ENCODE data around the gene JMJD1C.

The JMJD1C gene

DNA sequence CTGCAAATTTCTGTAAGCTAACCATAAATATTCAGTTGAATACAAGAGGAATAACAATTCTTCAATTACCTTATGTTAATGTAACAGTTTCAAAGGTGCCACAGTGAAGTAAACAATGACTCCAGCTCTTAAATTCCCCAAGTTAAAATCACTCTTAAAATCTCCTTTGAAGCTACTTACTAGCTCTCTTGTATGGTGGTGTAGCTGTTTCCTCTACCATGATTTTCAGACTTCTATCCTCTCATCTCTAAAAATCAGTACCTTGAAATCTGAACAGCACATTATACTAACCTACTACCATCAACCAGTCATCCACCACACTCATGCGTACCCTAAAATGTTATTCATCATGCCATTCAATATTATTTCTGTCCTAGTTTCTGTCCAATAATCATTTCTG lies 29.6 kb downstream of the JMJD1C start:
- CTCF ChIA-PET = no interaction called here
- H3K4me3 ChIP-seq (ENCODE audit: low read depth, low read length) = no peak overlapping the region
- POLR2A ChIA-PET = no interaction called here
- peaks cover 38% of the 10 kb centered on the region for H3K4me1 ChIP-seq (ENCODE audit: control insufficient read depth, insufficient read depth, low read length)
- H3K27ac ChIP-seq (ENCODE audit: extremely low read depth, low read depth, low read length) = no peak overlapping the region
- no peaks in the 10 kb centered on the region for H3K9me3 ChIP-seq (ENCODE audit: control insufficient read depth, insufficient read depth, low read depth, low read length)
- H3K36me3 ChIP-seq (ENCODE audit: control insufficient read depth in 2 of 2, insufficient read depth in 1 of 2, low read length in 2 of 2) = no peaks in the 10 kb centered on the region; a peak in 1 of 3 replicates
- TF ChIP-seq, protein P1, sequence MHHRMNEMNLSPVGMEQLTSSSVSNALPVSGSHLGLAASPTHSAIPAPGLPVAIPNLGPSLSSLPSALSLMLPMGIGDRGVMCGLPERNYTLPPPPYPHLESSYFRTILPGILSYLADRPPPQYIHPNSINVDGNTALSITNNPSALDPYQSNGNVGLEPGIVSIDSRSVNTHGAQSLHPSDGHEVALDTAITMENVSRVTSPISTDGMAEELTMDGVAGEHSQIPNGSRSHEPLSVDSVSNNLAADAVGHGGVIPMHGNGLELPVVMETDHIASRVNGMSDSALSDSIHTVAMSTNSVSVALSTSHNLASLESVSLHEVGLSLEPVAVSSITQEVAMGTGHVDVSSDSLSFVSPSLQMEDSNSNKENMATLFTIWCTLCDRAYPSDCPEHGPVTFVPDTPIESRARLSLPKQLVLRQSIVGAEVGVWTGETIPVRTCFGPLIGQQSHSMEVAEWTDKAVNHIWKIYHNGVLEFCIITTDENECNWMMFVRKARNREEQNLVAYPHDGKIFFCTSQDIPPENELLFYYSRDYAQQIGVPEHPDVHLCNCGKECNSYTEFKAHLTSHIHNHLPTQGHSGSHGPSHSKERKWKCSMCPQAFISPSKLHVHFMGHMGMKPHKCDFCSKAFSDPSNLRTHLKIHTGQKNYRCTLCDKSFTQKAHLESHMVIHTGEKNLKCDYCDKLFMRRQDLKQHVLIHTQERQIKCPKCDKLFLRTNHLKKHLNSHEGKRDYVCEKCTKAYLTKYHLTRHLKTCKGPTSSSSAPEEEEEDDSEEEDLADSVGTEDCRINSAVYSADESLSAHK (tag by site-specific recombination; IDR thresholded peaks at IDR 0.05) = 0 out of 2 replicates have a peak, but pooled peaks have one; percentile 26
- no peak for TF ChIP-seq ZSCAN4 (tag by site-specific recombination; IDR thresholded peaks at IDR 0.05)

DNA sequence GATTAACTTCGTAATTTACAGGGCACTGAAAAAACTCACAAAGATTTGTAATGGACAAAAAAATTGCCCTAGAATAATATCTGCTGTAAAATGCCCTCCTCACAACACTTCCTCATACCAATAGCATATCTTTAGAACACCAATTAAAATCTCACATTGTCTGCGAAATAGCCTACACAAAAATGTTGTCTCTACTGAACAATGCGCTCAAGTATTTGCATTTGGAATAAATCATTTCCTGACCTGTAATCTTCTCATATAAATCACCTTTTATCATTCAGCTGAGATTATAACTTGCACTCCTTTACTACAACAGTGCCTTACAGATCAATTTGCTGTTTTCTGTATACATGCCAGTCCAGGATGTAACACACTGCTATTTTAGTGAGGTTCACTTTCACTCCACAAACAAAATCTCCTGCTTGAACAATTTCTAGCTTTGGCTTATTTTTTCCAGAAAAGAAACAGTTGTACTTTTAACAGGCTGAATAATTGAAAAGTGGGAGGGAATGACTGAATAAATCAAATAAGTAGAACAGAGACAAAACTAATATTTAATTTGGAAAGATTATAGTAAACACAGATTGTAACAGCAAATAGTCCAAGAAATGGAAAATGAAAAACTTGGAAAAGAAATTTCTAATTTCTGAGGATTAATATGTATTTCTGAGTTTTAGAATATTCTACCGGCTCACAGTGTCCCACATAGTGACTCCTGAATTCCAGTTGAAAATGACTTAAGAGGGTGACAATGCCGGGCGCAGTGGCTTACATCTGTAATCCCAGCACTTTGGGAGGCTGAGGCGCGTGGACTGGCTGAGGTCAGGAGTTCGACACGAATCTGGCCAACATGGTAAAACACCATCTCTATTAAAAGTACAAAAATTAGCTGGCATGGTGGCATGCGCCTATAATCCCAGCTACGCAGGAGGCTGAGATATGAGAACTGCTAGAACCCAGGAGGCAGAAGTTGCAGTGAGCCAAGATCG lies 30.6 kb downstream of the JMJD1C start:
- no peak for TF ChIP-seq KLF16 (tag by site-specific recombination; IDR thresholded peaks at IDR 0.05)
- TF ChIP-seq ZNF521 (tag by site-specific recombination; IDR thresholded peaks at IDR 0.05) = no peak
- TF ChIP-seq IKZF3 (tag by site-specific recombination; IDR thresholded peaks at IDR 0.05) = no peak
- TF ChIP-seq ZNF777 (tag by site-specific recombination; IDR thresholded peaks at IDR 0.05; ENCODE audit: borderline replicate concordance) = no peak
- 0 out of 2 replicates have a peak, but pooled peaks have one; percentile 26 for TF ChIP-seq PRDM6 (tag by site-specific recombination; IDR thresholded peaks at IDR 0.05)
- TF ChIP-seq ZNF423 (tag by site-specific recombination; IDR thresholded peaks at IDR 0.05) = no peak
- TF ChIP-seq ZNF658 (tag by site-specific recombination; IDR thresholded peaks at IDR 0.05) = no peak
- TF ChIP-seq ZNF121 (tag by site-specific recombination; IDR thresholded peaks at IDR 0.05) = no peak
- peaks cover 45% of the 10 kb centered on the region for H3K4me1 ChIP-seq (ENCODE audit: control insufficient read depth, insufficient read depth, low read length)
- no peak overlapping the region for H3K27ac ChIP-seq (ENCODE audit: extremely low read depth, low read depth, low read length)
- POLR2A ChIA-PET = no interaction called here
- no peak overlapping the region for H3K4me3 ChIP-seq (ENCODE audit: low read depth, low read length)
- H3K36me3 ChIP-seq (ENCODE audit: control insufficient read depth in 2 of 2, insufficient read depth in 1 of 2, low read length in 2 of 2) = no peaks in the 10 kb centered on the region; a peak in 1 of 3 replicates
- CTCF ChIA-PET = interaction anchor here (1.2 kb wide), 1 partner anchor 194 kb away, joined by 5 read pairs; no protein-coding TSS in a partner anchor
- no peaks in the 10 kb centered on the region for H3K9me3 ChIP-seq (ENCODE audit: control insufficient read depth, insufficient read depth, low read depth, low read length)

DNA sequence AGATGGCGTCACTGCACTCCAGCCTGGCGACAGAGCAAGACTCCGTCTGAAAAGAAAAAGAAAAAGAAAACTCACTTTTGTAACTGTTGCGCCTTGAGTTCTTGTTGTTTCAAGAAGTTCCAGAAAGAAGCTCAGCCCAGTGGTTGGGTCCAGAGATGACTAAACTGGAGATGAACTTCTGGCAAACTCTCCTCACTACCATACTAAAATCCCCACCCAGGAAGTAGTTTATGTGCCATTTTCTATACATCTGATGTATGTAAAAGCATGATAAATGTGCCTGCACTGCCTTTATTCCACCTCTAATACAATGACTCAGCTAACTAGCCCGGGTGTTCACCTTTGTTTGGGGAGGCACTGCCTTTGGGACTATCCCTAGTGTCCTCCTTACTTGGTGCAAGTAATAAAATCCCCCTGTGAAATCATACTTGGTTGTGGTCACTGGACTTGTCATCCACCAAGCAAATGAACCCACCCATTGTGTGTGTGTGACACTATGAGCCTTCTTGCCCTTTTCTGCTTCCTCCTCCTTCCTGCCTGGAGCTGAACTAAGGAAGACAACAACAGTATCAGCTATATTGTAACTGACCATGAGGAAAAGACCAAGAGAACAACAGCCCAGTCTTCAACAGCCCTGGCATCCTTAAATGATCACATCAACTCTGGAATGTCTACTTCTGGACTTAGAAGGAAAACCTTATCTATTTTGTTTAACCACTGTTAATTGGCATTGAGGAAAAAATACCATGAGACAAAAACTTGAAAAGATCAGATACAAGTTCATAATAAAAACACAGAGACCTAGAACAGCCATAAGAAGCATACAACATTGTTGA lies 33.6 kb downstream of the JMJD1C start:
- ChIA-PET CTCF (interaction anchor here (0.6 to 0.9 kb wide), 2 partner anchors 14 to 130 kb away, joined by 3 to 4 read pairs; no protein-coding TSS in a partner anchor), POLR2A (interaction anchor here (0.6 kb wide), 1 partner anchor 162 kb away, joined by 3 read pairs; no protein-coding TSS in a partner anchor)
- H3K4me3 ChIP-seq (ENCODE audit: low read depth, low read length) = no peak overlapping the region
- H3K36me3 ChIP-seq (ENCODE audit: control insufficient read depth in 2 of 2, insufficient read depth in 1 of 2, low read length in 2 of 2) = no peaks in the 10 kb centered on the region; a peak in 1 of 3 replicates
- H3K4me1 ChIP-seq (ENCODE audit: control insufficient read depth, insufficient read depth, low read length) = peaks cover 30% of the 10 kb centered on the region
- no peak overlapping the region for H3K27ac ChIP-seq (ENCODE audit: extremely low read depth, low read depth, low read length)
- no peaks in the 10 kb centered on the region for H3K9me3 ChIP-seq (ENCODE audit: control insufficient read depth, insufficient read depth, low read depth, low read length)
- peak; percentile 49; the same call in 1 of the 2 replicates for TF ChIP-seq WT1 (tag by site-specific recombination; IDR thresholded peaks at IDR 0.05)
- peak; percentile 45; the same call in 1 of the 2 replicates for TF ChIP-seq MZF1 (tag by site-specific recombination; IDR thresholded peaks at IDR 0.05; ENCODE audit: borderline replicate concordance)
- TF ChIP-seq ZSCAN5A (tag by site-specific recombination; IDR thresholded peaks at IDR 0.05) = no peak
- TF ChIP-seq, protein P2, sequence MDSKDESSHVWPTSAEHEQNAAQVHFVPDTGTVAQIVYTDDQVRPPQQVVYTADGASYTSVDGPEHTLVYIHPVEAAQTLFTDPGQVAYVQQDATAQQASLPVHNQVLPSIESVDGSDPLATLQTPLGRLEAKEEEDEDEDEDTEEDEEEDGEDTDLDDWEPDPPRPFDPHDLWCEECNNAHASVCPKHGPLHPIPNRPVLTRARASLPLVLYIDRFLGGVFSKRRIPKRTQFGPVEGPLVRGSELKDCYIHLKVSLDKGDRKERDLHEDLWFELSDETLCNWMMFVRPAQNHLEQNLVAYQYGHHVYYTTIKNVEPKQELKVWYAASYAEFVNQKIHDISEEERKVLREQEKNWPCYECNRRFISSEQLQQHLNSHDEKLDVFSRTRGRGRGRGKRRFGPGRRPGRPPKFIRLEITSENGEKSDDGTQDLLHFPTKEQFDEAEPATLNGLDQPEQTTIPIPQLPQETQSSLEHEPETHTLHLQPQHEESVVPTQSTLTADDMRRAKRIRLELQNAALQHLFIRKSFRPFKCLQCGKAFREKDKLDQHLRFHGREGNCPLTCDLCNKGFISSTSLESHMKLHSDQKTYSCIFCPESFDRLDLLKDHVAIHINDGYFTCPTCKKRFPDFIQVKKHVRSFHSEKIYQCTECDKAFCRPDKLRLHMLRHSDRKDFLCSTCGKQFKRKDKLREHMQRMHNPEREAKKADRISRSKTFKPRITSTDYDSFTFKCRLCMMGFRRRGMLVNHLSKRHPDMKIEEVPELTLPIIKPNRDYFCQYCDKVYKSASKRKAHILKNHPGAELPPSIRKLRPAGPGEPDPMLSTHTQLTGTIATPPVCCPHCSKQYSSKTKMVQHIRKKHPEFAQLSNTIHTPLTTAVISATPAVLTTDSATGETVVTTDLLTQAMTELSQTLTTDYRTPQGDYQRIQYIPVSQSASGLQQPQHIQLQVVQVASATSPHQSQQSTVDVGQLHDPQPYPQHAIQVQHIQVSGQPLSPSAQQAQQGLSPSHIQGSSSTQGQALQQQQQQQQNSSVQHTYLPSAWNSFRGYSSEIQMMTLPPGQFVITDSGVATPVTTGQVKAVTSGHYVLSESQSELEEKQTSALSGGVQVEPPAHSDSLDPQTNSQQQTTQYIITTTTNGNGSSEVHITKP (tag by site-specific recombination; IDR thresholded peaks at IDR 0.05) = peak; percentile 58; the same call in 1 of the 2 replicates
- peak; percentile 59; the same call in 1 of the 2 replicates for TF ChIP-seq KLF17 (tag by site-specific recombination; IDR thresholded peaks at IDR 0.05)

Measured in HEK293 (cell line).